ENCODE results near the gene ADGRG3.

DNA sequence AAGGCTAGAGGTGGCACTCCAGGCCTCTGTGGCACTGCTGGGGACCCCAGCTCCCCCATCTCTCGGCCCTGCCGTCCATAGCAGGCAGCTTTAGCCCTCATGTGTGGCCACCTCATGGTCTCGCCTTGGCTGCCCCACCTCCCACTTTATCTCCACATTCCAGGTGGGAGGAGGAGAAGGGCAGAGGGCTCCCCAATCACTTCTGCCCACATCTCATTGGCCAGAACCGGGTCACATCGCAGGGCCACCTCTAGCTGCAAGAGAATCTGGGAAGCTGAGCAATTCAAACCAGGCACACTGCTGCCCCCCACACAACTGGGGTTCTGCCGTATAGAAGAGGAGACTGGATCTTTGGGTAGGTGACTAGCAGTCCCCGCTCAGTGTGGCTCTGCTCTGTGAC, 28.1 kb downstream of the ADGRG3 start:
- TF ChIP-seq, protein P1, sequence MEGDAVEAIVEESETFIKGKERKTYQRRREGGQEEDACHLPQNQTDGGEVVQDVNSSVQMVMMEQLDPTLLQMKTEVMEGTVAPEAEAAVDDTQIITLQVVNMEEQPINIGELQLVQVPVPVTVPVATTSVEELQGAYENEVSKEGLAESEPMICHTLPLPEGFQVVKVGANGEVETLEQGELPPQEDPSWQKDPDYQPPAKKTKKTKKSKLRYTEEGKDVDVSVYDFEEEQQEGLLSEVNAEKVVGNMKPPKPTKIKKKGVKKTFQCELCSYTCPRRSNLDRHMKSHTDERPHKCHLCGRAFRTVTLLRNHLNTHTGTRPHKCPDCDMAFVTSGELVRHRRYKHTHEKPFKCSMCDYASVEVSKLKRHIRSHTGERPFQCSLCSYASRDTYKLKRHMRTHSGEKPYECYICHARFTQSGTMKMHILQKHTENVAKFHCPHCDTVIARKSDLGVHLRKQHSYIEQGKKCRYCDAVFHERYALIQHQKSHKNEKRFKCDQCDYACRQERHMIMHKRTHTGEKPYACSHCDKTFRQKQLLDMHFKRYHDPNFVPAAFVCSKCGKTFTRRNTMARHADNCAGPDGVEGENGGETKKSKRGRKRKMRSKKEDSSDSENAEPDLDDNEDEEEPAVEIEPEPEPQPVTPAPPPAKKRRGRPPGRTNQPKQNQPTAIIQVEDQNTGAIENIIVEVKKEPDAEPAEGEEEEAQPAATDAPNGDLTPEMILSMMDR (IDR thresholded peaks at IDR 0.05) = no peak
- no peak for TF ChIP-seq ZFX (IDR thresholded peaks at IDR 0.05; ENCODE audit: borderline replicate concordance)
